GM18519 (cell line): ENCODE data around the gene TTLL11.

Experiments used
- ATAC-seq: cut with Tn5 transposase; IDR thresholded peaks from one replicate; pipeline ENCODE4 v1.9.1; 2021; ENCODE audit warnings: mild to moderate bottlenecking, moderate library complexity; ENCODE audit not compliant: unreplicated experiment, low FRiP score

TTLL11 gene

GRCh38 chr9:122110100-122110833 is 17.2 kb upstream of the TTLL11 start:
- ATAC-seq, result no peak

GRCh38 chr9:122109035-122109813 is 16.1 kb upstream of the TTLL11 start:
- no peak for ATAC-seq

GRCh38 chr9:122107291-122107805 is 14.2 kb upstream of the TTLL11 start:
- ATAC-seq, result no peak

- no peak for ATAC-seq
Observed at GRCh38 chr9:122106576-122106975, 13.5 kb upstream of the TTLL11 start.

- ATAC-seq, result no peak
Observed at GRCh38 chr9:122103985-122104384, 10.9 kb upstream of the TTLL11 start.

GRCh38 chr9:122102156-122102555 is 9.0 kb upstream of the TTLL11 start:
- ATAC-seq, result no peak

- no peak for ATAC-seq
Observed at GRCh38 chr9:122100756-122101155, 7.6 kb upstream of the TTLL11 start.

- ATAC-seq, result peak; percentile 53
Observed at GRCh38 chr9:122099271-122099869, 6.3 kb upstream of the TTLL11 start.

GRCh38 chr9:122097679-122098315 is 4.7 kb upstream of the TTLL11 start:
- no peak for ATAC-seq

- ATAC-seq, result no peak
Observed at GRCh38 chr9:122096620-122097415, 3.7 kb upstream of the TTLL11 start.

GRCh38 chr9:122095010-122095767 is 2.1 kb upstream of the TTLL11 start:
- ATAC-seq, result no peak

- no peak for ATAC-seq
Observed at GRCh38 chr9:122091682-122092592, 1.2 kb downstream of the TTLL11 start.

GRCh38 chr9:122090981-122091380 is 2.1 kb downstream of the TTLL11 start:
- ATAC-seq, result no peak

GRCh38 chr9:122090287-122090883 is 2.7 kb downstream of the TTLL11 start:
- ATAC-seq, result no peak

- ATAC-seq, result no peak
Observed at GRCh38 chr9:122088880-122089706, 4.0 kb downstream of the TTLL11 start.

- no peak for ATAC-seq
Observed at GRCh38 chr9:122087406-122088200, 5.5 kb downstream of the TTLL11 start.
